Smooth muscle cell of the pulmonary artery (primary cell): ENCODE measurements around the gene CCDC188. TPM values are rescaled to one million over a fixed set of nuclear protein-coding genes. Genes with fewer than 3 reads are reported as not detected.

Source experiments
- total RNA-seq: library from RNA; depleted of rRNA; stranded (reverse); fragments of >200 nt; gene quantifications from 2 replicates; pipeline ENCODE4 v1.2.3, GENCODE V29; 2014

The CCDC188 gene
- 1.2 and 2.7 TPM in 2 replicates for total RNA-seq

DNA sequence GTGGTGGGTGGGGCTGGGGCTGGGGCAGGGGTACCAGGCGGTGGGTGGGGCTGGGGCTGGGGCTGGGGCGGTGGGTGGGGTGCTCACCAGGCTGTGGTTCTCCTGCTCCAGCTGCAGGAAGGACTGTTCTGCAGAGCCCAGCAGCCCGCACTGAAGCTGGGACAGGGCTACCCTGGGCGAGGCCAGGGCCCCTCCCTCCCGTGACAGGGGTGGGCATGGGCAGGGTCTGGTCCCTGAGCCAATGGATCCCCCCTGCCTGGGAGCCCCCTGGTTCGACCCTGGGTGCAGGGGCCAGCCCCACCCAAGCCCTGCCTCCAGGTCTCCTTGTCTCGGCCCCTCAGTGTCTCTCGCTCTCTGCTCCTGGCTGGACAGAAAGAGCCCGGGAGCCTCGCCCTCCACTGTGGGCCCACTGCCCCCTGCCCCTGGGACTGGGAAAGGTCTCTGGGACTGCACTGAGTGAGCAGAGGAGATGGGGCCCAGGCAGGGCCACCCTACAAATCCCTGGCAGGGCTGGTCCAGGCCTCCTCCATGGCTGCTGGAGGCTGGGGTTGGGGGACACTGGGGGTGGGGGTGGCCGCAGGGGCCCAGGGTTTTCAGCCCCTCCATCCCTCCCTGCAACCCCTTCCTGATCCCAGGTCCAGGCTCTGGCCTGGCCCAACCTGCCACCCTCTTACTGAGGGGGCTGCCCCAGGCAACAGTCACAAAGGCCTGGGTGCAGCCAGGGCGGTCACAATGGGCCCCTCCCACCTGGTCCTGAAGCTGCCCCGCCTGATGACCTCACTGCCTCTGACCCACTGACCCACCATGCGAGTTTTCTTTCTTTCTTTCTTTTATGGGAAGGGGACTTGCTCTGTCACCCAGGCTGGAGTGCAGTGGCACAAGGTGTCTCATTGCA, at the start of gene CCDC188:
TSS of gene CCDC188 (minus strand) at position 675 of the 895 bp plus-strand sequence. CDS start at position 606, 69 bp downstream.

DNA sequence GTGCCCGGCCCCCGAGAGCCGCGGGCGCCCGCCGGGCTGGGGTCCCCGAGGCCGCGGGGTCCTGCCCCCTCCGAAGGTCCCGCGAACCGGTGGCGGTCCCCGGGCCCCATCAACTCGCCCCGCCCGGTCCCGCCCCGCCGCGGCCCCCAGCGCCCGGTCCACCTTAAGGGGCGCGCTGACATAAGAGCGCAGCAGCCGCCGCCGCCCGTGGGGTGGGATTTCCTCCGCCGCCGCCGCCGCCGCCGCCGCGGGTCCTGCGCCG, 19.3 kb downstream of the CCDC188 start, which contains the start of gene ZDHHC8:
TSS of gene ZDHHC8 (plus strand) at position 208 of the 262 bp plus-strand sequence. CDS start 144 bp downstream, outside the sequence.

DNA sequence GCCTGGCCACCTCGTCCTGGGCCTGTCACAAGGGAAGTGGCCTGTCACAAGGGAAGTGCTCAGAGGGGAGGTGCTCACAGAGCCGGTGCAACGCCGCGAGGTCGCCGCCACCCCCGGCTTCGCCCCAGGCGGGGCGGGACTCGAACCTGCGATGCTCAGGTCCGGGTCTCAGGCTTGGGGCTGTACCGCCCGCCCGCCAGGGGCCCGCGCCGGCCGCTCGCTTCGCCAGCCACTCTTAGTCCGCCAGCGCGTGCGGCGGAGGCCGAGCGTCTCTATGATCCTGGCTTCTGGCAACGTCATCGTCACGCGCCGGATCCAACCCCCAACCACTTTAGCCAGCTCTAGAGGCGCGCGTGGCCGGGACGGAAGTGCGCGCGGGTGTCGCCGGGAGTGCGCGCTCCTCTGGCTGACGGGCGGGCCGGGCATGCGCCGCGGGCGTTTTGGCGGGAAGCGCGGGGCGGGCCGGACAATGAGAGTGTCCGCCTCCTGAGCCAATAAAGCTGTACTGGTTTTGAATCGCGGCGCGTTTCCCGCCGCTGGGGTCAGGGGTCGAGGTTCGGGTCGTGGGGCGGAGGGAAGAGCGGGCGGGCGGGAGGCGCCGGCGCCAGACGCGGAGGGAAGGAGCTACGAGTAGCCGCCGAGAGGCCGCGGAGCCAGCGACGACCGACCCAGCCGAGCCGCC, 33.8 kb downstream of the CCDC188 start, which contains the start of gene TRMT2A:
TSS of gene TRMT2A (minus strand) at position 276 of the 682 bp plus-strand sequence. CDS start 320 bp downstream, outside the sequence.

DNA sequence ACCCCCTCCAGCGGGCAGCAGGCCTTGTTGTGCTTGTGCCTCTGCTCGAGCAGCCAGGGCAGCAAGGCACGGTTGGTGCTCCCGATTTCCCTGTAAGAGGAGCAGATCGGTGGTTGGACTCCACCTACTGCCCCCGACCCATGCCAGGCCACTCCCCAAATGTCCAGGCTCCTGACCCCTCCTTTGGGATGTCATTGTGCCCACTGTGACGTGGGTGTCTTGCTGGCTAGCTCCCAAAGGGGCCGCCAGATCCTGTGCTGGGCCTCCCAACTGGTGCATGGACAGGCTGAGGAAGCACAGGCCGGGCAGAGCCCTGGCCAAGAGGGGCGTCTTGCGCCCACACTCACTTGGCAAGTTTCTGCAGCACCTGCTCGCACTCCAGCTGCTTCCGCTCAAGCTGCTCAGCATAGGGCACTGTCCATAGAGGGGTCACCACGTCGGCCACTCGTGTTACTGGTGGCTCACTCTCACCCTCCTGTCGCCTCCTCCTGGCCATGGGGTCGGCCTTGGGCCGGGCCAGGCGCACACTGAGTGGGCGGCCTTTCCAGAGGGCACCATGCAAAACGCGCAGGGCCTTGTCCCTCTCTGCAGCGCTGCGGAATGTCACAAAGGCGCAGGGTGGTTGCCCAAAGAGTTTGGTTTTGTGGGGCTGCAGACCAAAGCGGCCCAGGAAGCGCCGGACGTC, 35.0 kb downstream of the CCDC188 start, which contains the start of gene RANBP1:
TSS of gene RANBP1 (plus strand) at position 414 of the 685 bp plus-strand sequence. CDS start at position 495, 81 bp downstream.

Other genes with a start within 250 kb of the CCDC188 start
- 359 and 409 TPM in 2 replicates for gene COMT, start 209.3 kb downstream of the CCDC188 start, total RNA-seq
- 19.2 and 19.3 TPM in 2 replicates for gene TXNRD2, start 209.2 kb downstream of the CCDC188 start, total RNA-seq
- 8.5 and 30.1 TPM in 2 replicates for gene ARVCF, start 134.2 kb downstream of the CCDC188 start, total RNA-seq
- 59.6 and 80.3 TPM in 2 replicates for gene TANGO2, start 129.9 kb downstream of the CCDC188 start, total RNA-seq
- gene DGCR8, start 70.8 kb downstream of the CCDC188 start, total RNA-seq: 27.7 and 38.1 TPM in 2 replicates
- 76.2 and 79.3 TPM in 2 replicates for gene RANBP1, start 35.0 kb downstream of the CCDC188 start, total RNA-seq
- 44.6 and 63.3 TPM in 2 replicates for gene TRMT2A, start 33.8 kb downstream of the CCDC188 start, total RNA-seq
- gene ZDHHC8, start 19.3 kb downstream of the CCDC188 start, total RNA-seq: 17.7 and 46.3 TPM in 2 replicates
- 0.52 and 0.76 TPM in 2 replicates for gene RTN4R, start 117.3 kb upstream of the CCDC188 start, total RNA-seq
- 29.6 and 32.6 TPM in 2 replicates for gene DGCR6L, start 169.0 kb upstream of the CCDC188 start, total RNA-seq
- gene ZNF74, start 243.1 kb upstream of the CCDC188 start, total RNA-seq: 7.9 and 14.0 TPM in 2 replicates